CD4-positive, alpha-beta T cell treated with Interleukin-21 for 1 hour (primary cell): ENCODE data around the gene ACTR1A.
A peak's percentile ranks its signal among the peaks of the same experiment; 100 is the strongest.
"Not testable (repeated sequence)": the region's sequence is repeated elsewhere in the genome, so short reads cannot be mapped to it uniquely, and the experiment has no call there.

Experiments used
- DNase-seq: peaks from one replicate; pipeline ENCODE4 v3.0.0-alpha.2; 2020

Gene ACTR1A

GRCh38 chr10:102514487-102515311 lies 12.2 kb upstream of the ACTR1A start:
- DNase-seq = no peak

GRCh38 chr10:102511583-102512274 lies 9.2 kb upstream of the ACTR1A start:
- no peak for DNase-seq

GRCh38 chr10:102509387-102509786 lies 6.9 kb upstream of the ACTR1A start:
- DNase-seq = no peak

GRCh38 chr10:102508506-102508905 lies 6.0 kb upstream of the ACTR1A start:
- DNase-seq = no peak

- no peak for DNase-seq
Measured at GRCh38 chr10:102507521-102507920, 5.0 kb upstream of the ACTR1A start.

- no peak for DNase-seq
Measured at GRCh38 chr10:102505462-102506115, 3.1 kb upstream of the ACTR1A start.

- no peak for DNase-seq
Measured at GRCh38 chr10:102504976-102505300, 2.4 kb upstream of the ACTR1A start.

- peak; percentile 39 for DNase-seq
Measured at GRCh38 chr10:102504179-102504975, 1.9 kb upstream of the ACTR1A start.

- DNase-seq = peak; percentile 100
Measured at GRCh38 chr10:102503264-102504178, 1.0 kb upstream of the ACTR1A start, which contains the start of gene SUFU. SUFU (plus strand) TSS chr10:102503972; CDS start chr10:102504153, 181 bp downstream.

GRCh38 chr10:102502029-102502336 lies 529 bp downstream of the ACTR1A start:
- peak; percentile 99 for DNase-seq

GRCh38 chr10:102501201-102502028 lies 1.1 kb downstream of the ACTR1A start:
- DNase-seq = no peak

GRCh38 chr10:102500686-102501085 lies 1.8 kb downstream of the ACTR1A start:
- DNase-seq = not testable (repeated sequence)

- no peak for DNase-seq
Measured at GRCh38 chr10:102499356-102499755, 3.2 kb downstream of the ACTR1A start.

- no peak for DNase-seq
Measured at GRCh38 chr10:102497545-102497944, 5.0 kb downstream of the ACTR1A start.

GRCh38 chr10:102493771-102494170 lies 8.7 kb downstream of the ACTR1A start:
- no peak for DNase-seq

- DNase-seq = no peak
Measured at GRCh38 chr10:102492983-102493382, 9.5 kb downstream of the ACTR1A start.

GRCh38 chr10:102492344-102492939 lies 10.1 kb downstream of the ACTR1A start:
- no peak for DNase-seq

- DNase-seq = no peak
Measured at GRCh38 chr10:102491136-102491535, 11.4 kb downstream of the ACTR1A start.

- DNase-seq = no peak
Measured at GRCh38 chr10:102485093-102485784, 17.3 kb downstream of the ACTR1A start.

GRCh38 chr10:102484021-102484420 lies 18.5 kb downstream of the ACTR1A start:
- no peak for DNase-seq
